Heart right ventricle (tissue), 16 donors: Measurements from ENCODE around the gene RTCA. TPM values are rescaled to one million over a fixed set of nuclear protein-coding genes. Genes with fewer than 3 reads are reported as not detected.

Source experiments
- ATAC-seq, 8 donors: fragments of 200-7000 bp; cut with Tn5 transposase; one replicate each; pipeline ENCODE4 v1.9.1; 2020; ENCODE audit warnings: mild to moderate bottlenecking in 8 of 8, moderate library complexity in 8 of 8, moderate number of reproducible peaks in 1 of 8
- DNase-seq, 2 donors: peaks; one replicate each; pipeline ENCODE4 v3.0.0-alpha.2; 2020
- H3K27ac ChIP-seq, 10 donors: fragments of 200-600 bp; sonication (generic) in 2 of 10; one replicate each; pipeline versions ENCODE4 v1.5.0 to v1.8.0; 2020 to 2022; ENCODE audit warnings: mild to moderate bottlenecking in 3 of 10
- H3K27me3 ChIP-seq, 7 donors: fragments of 200-600 bp; one replicate each; pipeline ENCODE4 v1.8.0; 2021 to 2022; ENCODE audit warnings: mild to moderate bottlenecking in 2 of 7
- H3K36me3 ChIP-seq, 9 donors: fragments of 200-600 bp; sonication (generic) in 1 of 9; one replicate each; pipeline versions ENCODE4 v1.5.0 to v1.8.0; 2020 to 2022; ENCODE audit warnings: mild to moderate bottlenecking in 2 of 9
- H3K4me1 ChIP-seq, 9 donors: fragments of 200-600 bp; sonication (generic) in 1 of 9; one replicate each; pipeline versions ENCODE4 v1.5.0 to v1.8.0; 2020 to 2022; ENCODE audit warnings: mild to moderate bottlenecking in 4 of 9
- H3K4me3 ChIP-seq, 10 donors: fragments of 200-600 bp; sonication (generic) in 2 of 10; one replicate each; pipeline versions ENCODE4 v1.5.0 to v1.8.0; 2020 to 2022; ENCODE audit warnings: mild to moderate bottlenecking in 7 of 10, moderate library complexity in 2 of 10
- H3K9me3 ChIP-seq, 11 donors: fragments of 200-600 bp in 10 of 11; sonication (generic) in 2 of 11; one replicate each; pipeline versions ENCODE4 v1.5.0 to v1.8.0; 2013 to 2022; ENCODE audit warnings: mild to moderate bottlenecking in 2 of 11, control low read depth in 1 of 11, moderate library complexity in 1 of 11
- WGBS, 2 donors: extraction: QIAGEN DNeasy Blood & Tissue Kit; methylation state at CpG; one replicate each; pipeline ENCODE4 v1.1.7; 2013; ENCODE audit warnings: inconsistent platforms in 1 of 2; 5-methylcytosine and 5-hydroxymethylcytosine counted together
- intact Hi-C, 10 donors: fragments of 100-400 bp; cut with DNase I; formaldehyde crosslinking; loops; one replicate each; pipeline versions ENCODE4 v1.11.1 to v1.14.2; 2022
- polyA plus RNA-seq, 2 donors: library from polyadenylated mRNA; stranded (reverse); fragments of 200-250 nt; gene quantifications; one replicate each; pipeline ENCODE4 v1.2.3, GENCODE V29; 2013
- total RNA-seq, 10 donors: library from RNA; stranded (reverse); fragmentation: NEBNext Ultra II Directional in 3 of 10; extraction: Animal tissue kit (Norgen Biotek cat#: 25700) in 3 of 10; gene quantifications; one replicate each; pipeline versions ENCODE4 v1.2.1 to v1.2.4, GENCODE V29; 2021 to 2023
- TF ChIP-seq, protein P1 (sequence below), 9 donors: fragments of 200-600 bp; sonication (generic) in 2 of 9; IDR thresholded peaks; one replicate each; pipeline versions ENCODE4 v1.5.0 to v1.8.0; 2021 to 2022; ENCODE audit warnings: antibody characterized with exemption in 9 of 9, mild to moderate bottlenecking in 5 of 9, moderate library complexity in 1 of 9
- donor health status: Arrhythmogenic right ventricular cardiomyopathy.
- donor health status: ischemic (EF 13 %, LVEDD 7.1; RV severe dilation, severe dysfunction).
- donor health status: healthy with polysubstance abuse.
- donor health status: DM: no; HTN: yes; CAD: no.
- donor health status: DM: no; HTN: no; CAD: no.
- donor health status: ischemic (EF 25% LVEDD 6.9; RV normal size, moderate dysfunction).
- donor health status: ischemic (EF 25% LVEDD 5.7; RV mildly dilated, moderate dysfunction).
- donor health status: healthy.
- donor health status: DM: yes; HTN: yes; CAD: no.
- donor health status: Ischemic cardiomyopathy.
- donor health status: ischemic (EF 35%, LVEDD 5.7; RV mildly dilated, moderate dysfunction).
- donor health status: nonischemic (EF 11% LVEDD 7.7; RV severe dilation, severe dysfunction).
- donor health status: DM: yes; HTN: yes; CAD: no.
- donor health status: PGD.
- donor health status: ischemic (EF 29% LVEDD 5.4; RV normal size, mild dysfunction).
- donor health status: nonischemic (EF 23%, LVEDD 6.1; RV moderate dilation, normal function).

The RTCA gene
- total and polyA plus RNA-seq, 12 donors, result 17.1 to 44.8 (median 36.7) TPM

DNA sequence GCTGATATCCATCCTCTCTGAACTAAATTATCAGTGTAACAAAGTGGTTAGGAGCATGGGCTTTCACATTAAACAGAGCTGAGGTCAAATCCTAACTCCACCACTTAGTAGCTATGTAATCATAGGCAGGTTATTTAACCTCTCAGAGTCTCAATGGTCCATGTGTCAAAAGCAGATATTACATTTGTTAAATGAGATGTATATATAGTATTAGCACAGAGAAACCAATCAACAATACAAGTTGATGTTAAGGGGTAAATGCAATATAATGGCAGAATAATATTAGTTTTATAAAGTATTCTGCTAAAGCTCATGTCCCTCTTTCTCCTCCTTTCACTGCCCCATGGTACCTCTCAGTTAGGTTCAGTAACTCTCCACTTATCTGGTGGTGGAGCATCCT is 43.6 kb upstream of the RTCA start:
- no peak overlapping the region for H3K4me3 ChIP-seq
- intact Hi-C loops, result no loop called here
- H3K4me1 ChIP-seq, result peaks cover 0 to 13% (median 3%) of the 10 kb centered on the region in 9 donors
- no peaks in the 10 kb centered on the region for H3K9me3 ChIP-seq
- DNase-seq (no peak), ATAC-seq (no peak)
- no peak overlapping the region for H3K27ac ChIP-seq
- no peaks in the 10 kb centered on the region for H3K27me3 ChIP-seq
- TF ChIP-seq, protein P1, sequence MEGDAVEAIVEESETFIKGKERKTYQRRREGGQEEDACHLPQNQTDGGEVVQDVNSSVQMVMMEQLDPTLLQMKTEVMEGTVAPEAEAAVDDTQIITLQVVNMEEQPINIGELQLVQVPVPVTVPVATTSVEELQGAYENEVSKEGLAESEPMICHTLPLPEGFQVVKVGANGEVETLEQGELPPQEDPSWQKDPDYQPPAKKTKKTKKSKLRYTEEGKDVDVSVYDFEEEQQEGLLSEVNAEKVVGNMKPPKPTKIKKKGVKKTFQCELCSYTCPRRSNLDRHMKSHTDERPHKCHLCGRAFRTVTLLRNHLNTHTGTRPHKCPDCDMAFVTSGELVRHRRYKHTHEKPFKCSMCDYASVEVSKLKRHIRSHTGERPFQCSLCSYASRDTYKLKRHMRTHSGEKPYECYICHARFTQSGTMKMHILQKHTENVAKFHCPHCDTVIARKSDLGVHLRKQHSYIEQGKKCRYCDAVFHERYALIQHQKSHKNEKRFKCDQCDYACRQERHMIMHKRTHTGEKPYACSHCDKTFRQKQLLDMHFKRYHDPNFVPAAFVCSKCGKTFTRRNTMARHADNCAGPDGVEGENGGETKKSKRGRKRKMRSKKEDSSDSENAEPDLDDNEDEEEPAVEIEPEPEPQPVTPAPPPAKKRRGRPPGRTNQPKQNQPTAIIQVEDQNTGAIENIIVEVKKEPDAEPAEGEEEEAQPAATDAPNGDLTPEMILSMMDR (IDR thresholded peaks at IDR 0.05), result no peak
- peaks cover 0 to 50% (median 7%) of the 10 kb centered on the region in 9 donors for H3K36me3 ChIP-seq

DNA sequence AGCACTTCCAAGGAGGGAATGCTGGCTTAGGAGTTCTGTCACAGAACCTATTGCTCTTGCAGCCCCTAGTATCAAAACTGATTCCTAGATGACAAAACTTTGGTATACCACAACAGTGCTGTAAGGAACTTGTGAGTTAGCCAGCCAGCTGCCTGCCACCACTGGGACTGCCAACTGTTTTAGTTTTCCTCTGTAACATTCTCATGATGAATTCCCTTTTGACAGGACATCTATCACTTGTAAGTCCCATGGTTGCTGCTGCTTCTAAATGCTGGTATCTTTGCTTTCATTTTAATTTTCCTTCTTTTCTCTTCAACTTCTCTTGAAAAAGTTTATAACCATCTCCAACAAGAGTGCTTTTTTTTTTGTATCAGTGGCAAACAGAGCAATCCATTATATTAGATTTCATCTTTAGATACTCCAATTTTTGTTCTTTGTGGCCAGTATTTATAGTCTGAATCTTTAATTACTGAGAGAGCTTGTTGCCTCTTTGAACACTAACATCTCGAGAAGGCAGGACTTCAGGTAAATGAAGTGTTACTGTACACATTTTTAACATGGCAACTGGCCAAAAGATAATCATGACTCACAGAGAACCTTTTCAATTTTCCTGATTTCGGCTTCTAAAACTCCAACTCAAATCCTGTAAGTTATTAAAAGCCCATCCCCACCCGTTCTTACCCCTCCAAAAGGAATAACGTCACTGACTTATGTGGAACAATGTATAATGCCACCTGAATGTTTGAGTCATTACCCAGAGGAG is 36.2 kb upstream of the RTCA start:
- H3K4me1 ChIP-seq, result peaks cover 0 to 8% (median 0%) of the 10 kb centered on the region in 9 donors
- H3K27me3 ChIP-seq, result no peaks in the 10 kb centered on the region
- no peak overlapping the region for H3K4me3 ChIP-seq
- no peaks in the 10 kb centered on the region for H3K9me3 ChIP-seq
- TF ChIP-seq, protein P1 (IDR thresholded peaks at IDR 0.05), result no peak
- H3K27ac ChIP-seq, result peak overlapping the region in 1 of 10 donors; percentile 13
- intact Hi-C loops, result no loop called here
- H3K36me3 ChIP-seq, result peaks cover 0 to 84% (median 24%) of the 10 kb centered on the region in 9 donors
- DNase-seq, result no peak
- ATAC-seq, result peak in 1 of 8 donors; percentile 30
- 62 to 77% methylated on average over 4 of the region's 4 CpGs for WGBS, 2 donors

DNA sequence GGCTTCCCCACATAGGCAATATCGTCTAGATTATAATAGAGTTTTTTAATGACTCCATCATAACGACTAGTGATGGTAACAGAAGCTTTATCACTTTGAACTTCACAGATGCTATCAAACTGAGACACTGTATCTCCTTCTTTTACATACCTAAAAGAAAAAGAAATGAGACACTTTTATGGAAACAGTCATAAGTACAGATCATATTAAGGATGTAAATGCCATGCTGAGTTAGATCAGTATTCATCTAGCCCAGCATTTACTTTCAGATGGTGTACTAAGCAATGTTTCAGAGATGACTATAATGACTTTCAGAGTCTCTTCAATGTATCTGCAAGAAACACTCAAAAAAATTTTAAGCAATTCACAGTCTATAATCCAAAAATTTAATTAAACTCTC is 35.3 kb upstream of the RTCA start:
- peaks cover 0 to 93% (median 24%) of the 10 kb centered on the region in 9 donors for H3K36me3 ChIP-seq
- 87 to 89% methylated on average over 2 of the region's 2 CpGs for WGBS, 2 donors
- no peak overlapping the region for H3K27ac ChIP-seq
- intact Hi-C loops, result no loop called here
- ATAC-seq (no peak), DNase-seq (no peak)
- H3K27me3 ChIP-seq, result no peaks in the 10 kb centered on the region
- H3K4me3 ChIP-seq, result no peak overlapping the region
- no peaks in the 10 kb centered on the region for H3K9me3 ChIP-seq
- H3K4me1 ChIP-seq, result peaks cover 0 to 8% (median 0%) of the 10 kb centered on the region in 9 donors
- TF ChIP-seq, protein P1 (IDR thresholded peaks at IDR 0.05), result no peak

DNA sequence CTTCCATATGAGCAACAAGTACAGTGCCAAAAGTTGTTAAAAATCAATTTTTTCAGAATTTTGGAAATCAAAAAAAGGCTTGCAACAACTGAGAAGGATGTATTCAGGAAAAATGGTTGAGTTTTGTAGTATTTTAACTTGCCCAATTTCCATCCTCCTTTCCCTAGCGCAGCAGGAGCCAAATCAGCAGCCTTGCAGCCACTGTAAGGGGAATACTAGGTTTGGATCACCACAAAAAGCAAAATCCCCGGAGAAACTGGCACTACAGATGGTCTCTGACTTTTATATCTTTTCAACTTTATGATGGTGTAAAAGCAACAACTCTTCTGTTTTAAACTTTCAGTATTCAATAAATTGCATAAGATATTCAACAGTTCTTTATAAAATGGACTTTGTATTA is 34.3 kb upstream of the RTCA start:
- no peak overlapping the region for H3K27ac ChIP-seq
- H3K9me3 ChIP-seq, result no peaks in the 10 kb centered on the region
- no peak for DNase-seq
- WGBS, 2 donors, result 98 to 99% methylated on average over 2 of the region's 2 CpGs
- no peak for ATAC-seq
- peaks cover 0 to 100% (median 24%) of the 10 kb centered on the region in 9 donors for H3K36me3 ChIP-seq
- TF ChIP-seq, protein P1 (IDR thresholded peaks at IDR 0.05), result no peak
- H3K4me3 ChIP-seq, result no peak overlapping the region
- peaks cover 0 to 8% (median 0%) of the 10 kb centered on the region in 9 donors for H3K4me1 ChIP-seq
- H3K27me3 ChIP-seq, result no peaks in the 10 kb centered on the region
- intact Hi-C loops, result no loop called here
